ENCODE measurements around the gene ITCH. TPM values are rescaled to one million over a fixed set of nuclear protein-coding genes. Genes with fewer than 3 reads are reported as not detected.

The ITCH gene
- total and polyA plus RNA-seq, 2 of the 8 experiments (the other 6 are each of a cell fraction or from before 2014, with no cell fraction given): 3.9 to 45.2 TPM

DNA sequence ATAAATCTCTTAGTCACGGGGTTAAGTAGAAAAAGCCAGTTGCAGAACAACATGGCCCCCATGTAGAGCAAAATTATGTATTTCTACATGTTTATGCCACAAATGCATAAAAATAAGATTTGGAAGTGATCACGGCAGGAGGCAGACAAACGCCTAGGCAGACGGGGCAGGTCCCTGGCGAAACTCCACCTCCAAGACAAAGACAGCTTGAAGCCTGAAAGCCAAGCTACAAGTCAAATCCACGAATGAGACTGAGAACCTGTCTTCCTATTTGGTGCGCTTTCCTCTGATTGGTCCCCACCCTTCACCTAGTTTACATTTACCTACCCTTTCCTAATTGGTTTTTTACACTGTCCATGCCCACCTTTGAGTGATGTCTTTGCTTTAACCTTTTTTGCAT is 31.2 kb upstream of the ITCH start:
- TF ChIP-seq NANOG (IDR thresholded peaks at IDR 0.05; ENCODE audit: insufficient read depth, low read depth, low read length, poor library complexity, severe bottlenecking): no peak
- TF ChIP-seq RFX5 (IDR thresholded peaks at IDR 0.05; ENCODE audit: borderline replicate concordance, low read depth, low read length): no peak
- no peak for TF ChIP-seq RBBP5 (IDR thresholded peaks at IDR 0.05; ENCODE audit: borderline replicate concordance, low read depth, low read length)
- TF ChIP-seq TAF7 (optimal IDR thresholded peaks at IDR 0.05; ENCODE audit: borderline replicate concordance, low read depth, low read length): no peak
- TF ChIP-seq SRF (IDR thresholded peaks at IDR 0.05; ENCODE audit: low read depth, low read length): no peak
- no peak for TF ChIP-seq HDAC6 (IDR thresholded peaks at IDR 0.05; ENCODE audit: low read depth, low read length)
- no peak for TF ChIP-seq JUND (IDR thresholded peaks at IDR 0.05; ENCODE audit: low read length)
- TF ChIP-seq SIN3A (conservative IDR thresholded peaks at IDR 0.05 in 1 of 2, IDR thresholded peaks at IDR 0.05 in 1 of 2; ENCODE audit: low read depth in 1 of 2, low read length in 2 of 2): no peak
- TF ChIP-seq TBP (IDR thresholded peaks at IDR 0.05; ENCODE audit: low read depth, low read length): no peak
- no peak for TF ChIP-seq TCF12 (IDR thresholded peaks at IDR 0.05; ENCODE audit: low read depth, low read length)
- no peak for TF ChIP-seq CHD2 (IDR thresholded peaks at IDR 0.05; ENCODE audit: low read length)
- ChIA-PET CTCF (ENCODE audit: partially characterized antibody) (interaction anchor here (1.0 to 4.8 kb wide), 4 partner anchors 19 to 212 kb away, joined by 3 to 32 read pairs (median 3); no protein-coding TSS in a partner anchor), POLR2A (ENCODE audit: partially characterized antibody) (interaction anchor here (0.6 to 1.7 kb wide), 5 partner anchors 12 to 32 kb away, joined by 3 to 4 read pairs (median 4); partner anchors contain the start of genes AHCY and ITCH)
- Histone ChIP-seq H3K4me1 (replicated peaks in 1 of 4; ENCODE audit: control insufficient read depth in 3 of 4, insufficient read depth in 4 of 4, low read length in 3 of 4) (peaks cover 0 to 10% (median 5%) of the 10 kb centered on the region in 4 experiments; a peak in 3 of 7 replicates), H2AFZ (ENCODE audit: low read length) (peak overlapping the region; percentile 93), H3K56ac (replicated peaks; ENCODE audit: insufficient read length, low read depth, low read length) (no peak overlapping the region), H2BK12ac (ENCODE audit: low read depth, low read length) (no peak overlapping the region), H3K9ac (replicated peaks in 1 of 4; ENCODE audit: extremely low read depth in 1 of 4, low read depth in 3 of 4, low read length in 3 of 4) (no peak overlapping the region), H3K79me1 (ENCODE audit: low read depth, low read length) (no peaks in the 10 kb centered on the region), H3K79me2 (ENCODE audit: control insufficient read depth in 1 of 2, insufficient read depth in 2 of 2, low read length in 2 of 2) (no peaks in the 10 kb centered on the region), H4K91ac (replicated peaks; ENCODE audit: insufficient read length, low read length) (no peak overlapping the region), H4K20me1 (replicated peaks in 1 of 2; ENCODE audit: control insufficient read depth in 1 of 2, insufficient read depth in 2 of 2, low read length in 2 of 2) (no peaks in the 10 kb centered on the region), H4K5ac (ENCODE audit: insufficient read length, low read depth, low read length) (no peak overlapping the region), H2BK20ac (ENCODE audit: low read length) (no peak overlapping the region), H3K23me2 (ENCODE audit: low read depth, low read length) (no peaks in the 10 kb centered on the region; the same call in 1 of the 2 replicates), H3K4me2 (ENCODE audit: insufficient read depth in 1 of 2, low read depth in 2 of 2, low read length in 2 of 2) (peak overlapping the region in 1 of 2 experiments; percentile 49; a peak in 2 of 4 replicates), H2BK5ac (ENCODE audit: low read depth, low read length) (0 out of 2 replicates have a peak overlapping the region, but pooled peaks have one; percentile 8), H3K18ac (ENCODE audit: extremely low read depth, low read length) (no peak overlapping the region), H3K27me3 (replicated peaks in 1 of 4; ENCODE audit: control insufficient read depth in 3 of 4, extremely low read depth in 1 of 4, insufficient read depth in 3 of 4, low read length in 3 of 4) (no peaks in the 10 kb centered on the region), H2AK5ac (ENCODE audit: low read depth, low read length) (no peak overlapping the region), H2BK120ac (replicated peaks; ENCODE audit: low read depth, low read length) (no peak overlapping the region), H3K4ac (replicated peaks; ENCODE audit: insufficient read length, low read depth, low read length) (no peak overlapping the region), H3K23ac (ENCODE audit: insufficient read length) (no peak overlapping the region), H3K36me3 (ENCODE audit: control insufficient read depth in 2 of 4, insufficient read depth in 4 of 4, low read length in 3 of 4) (no peaks in the 10 kb centered on the region), H3K27ac (ENCODE audit: low read depth, low read length) (no peak overlapping the region), H4K8ac (ENCODE audit: extremely low read depth, insufficient read depth, low read length) (no peak overlapping the region), H2BK15ac (ENCODE audit: low read length) (no peak overlapping the region), H3K14ac (ENCODE audit: insufficient read length) (no peak overlapping the region), H3K4me3 (ENCODE audit: extremely low read depth in 1 of 4, insufficient read depth in 2 of 4, low read depth in 3 of 4, low read length in 4 of 4) (peak overlapping the region in 3 of 4 experiments; percentile 9 to 43 (median 29); a peak in 4 of 8 replicates), H3K9me3 (ENCODE audit: insufficient read depth in 2 of 2, low read depth in 1 of 2, low read length in 1 of 2) (no peaks in the 10 kb centered on the region)
- 43% methylated on average over 7 of the region's 7 CpGs; no CpG with 5 or more reads in 1 of the 2 experiments for WGBS, 2 experiments (ENCODE audit: extremely low coverage in 1 of 2, insufficient coverage in 1 of 2, insufficient read length in 1 of 2, insufficient replicate concordance in 2 of 2, low coverage in 1 of 2, low lambda C conversion rate in 2 of 2, missing lambda C conversion rate in 1 of 2)
- no peak for DNase-seq (ENCODE audit: low read depth in 1 of 2, low spot score in 2 of 2)
- peak; percentile 50 for FAIRE-seq
